Measurements from ENCODE around the gene DPAGT1. TPM values are rescaled to one million over a fixed set of nuclear protein-coding genes. Genes with fewer than 3 reads are reported as not detected.

Gene DPAGT1
- total RNA-seq, 1 experiment from 2014 or later = 41.1 TPM

GRCh38 chr11:119118946-119119345 lies 17.3 kb upstream of the DPAGT1 start:
- BruUV-seq (replicated peaks) = no TSS peak
- CTCF ChIA-PET = interaction anchor here (0.7 kb wide), 1 partner anchor 206 kb away, joined by 5 read pairs; no protein-coding TSS in a partner anchor

DNA sequence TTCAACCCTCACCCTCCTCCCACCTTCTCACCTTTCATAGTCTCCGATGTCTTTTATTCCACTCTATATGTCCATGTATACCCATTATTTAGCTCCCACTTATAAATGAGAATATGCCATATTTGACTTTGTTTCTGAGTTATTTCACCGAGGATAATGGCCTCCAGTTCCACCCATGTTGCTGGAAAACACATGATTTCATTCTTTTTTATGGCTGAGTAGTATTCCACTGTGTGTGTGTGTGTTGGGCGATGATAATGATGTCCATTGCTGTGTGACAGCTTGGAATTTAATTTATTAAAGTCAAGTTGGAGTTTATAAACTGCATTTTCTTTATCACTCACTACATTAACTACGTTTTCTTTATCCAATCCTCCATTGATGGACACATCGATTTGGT lies 16.6 kb upstream of the DPAGT1 start:
- ChIA-PET POLR2A (ENCODE audit: unreplicated experiment) (no interaction called here), CTCF (no interaction called here)
- H3K4me1 ChIP-seq (replicated peaks; ENCODE audit: insufficient read depth) = peaks cover 18% of the 10 kb centered on the region

More at GRCh38 chr11:119118946-119119345, 17.3 kb upstream of the DPAGT1 start:
- Histone ChIP-seq H3F3A (ENCODE audit: insufficient read depth, low read depth) (peaks cover 14% of the 10 kb centered on the region; the same call in 1 of the 2 replicates), H3K27me3 (ENCODE audit: insufficient read depth, low read depth) (no peaks in the 10 kb centered on the region), H3K4me1 (replicated peaks; ENCODE audit: insufficient read depth) (peaks cover 18% of the 10 kb centered on the region), H3K9me3 (ENCODE audit: insufficient read depth, low read depth) (no peaks in the 10 kb centered on the region), H3K4me2 (no peak overlapping the region), H3K27ac (no peak overlapping the region), H3K79me2 (ENCODE audit: low read depth) (peaks cover 22% of the 10 kb centered on the region), H3K36me3 (ENCODE audit: low read depth) (peaks cover 5% of the 10 kb centered on the region; the same call in 1 of the 2 replicates), H3K4me3 (no peak overlapping the region), H3K9me2 (ENCODE audit: insufficient read depth) (no peaks in the 10 kb centered on the region), H4K20me1 (ENCODE audit: insufficient read depth) (peaks cover 7% of the 10 kb centered on the region; the same call in 1 of the 2 replicates), H2AFZ (no peak overlapping the region)
- intact Hi-C loops (cut with micrococcal nuclease; ENCODE audit: unreplicated experiment) = no loop called here
- TF ChIP-seq EZH2 (IDR thresholded peaks at IDR 0.05; ENCODE audit: low read depth) (no peak), CTCF (conservative IDR thresholded peaks at IDR 0.05) (no peak)
- POLR2A ChIA-PET (ENCODE audit: unreplicated experiment) = interaction anchor here (0.6 kb wide), 1 partner anchor 130 kb away, joined by 4 read pairs; no protein-coding TSS in a partner anchor
- no peak for DNase-seq

GRCh38 chr11:119117004-119117706 lies 15.5 kb upstream of the DPAGT1 start:
- Histone ChIP-seq H3K27me3 (ENCODE audit: insufficient read depth, low read depth) (no peaks in the 10 kb centered on the region), H3K9me2 (ENCODE audit: insufficient read depth) (no peaks in the 10 kb centered on the region), H3F3A (ENCODE audit: insufficient read depth, low read depth) (peaks cover 14% of the 10 kb centered on the region; the same call in 1 of the 2 replicates), H2AFZ (no peak overlapping the region), H3K36me3 (ENCODE audit: low read depth) (no peaks in the 10 kb centered on the region), H3K4me2 (no peak overlapping the region), H3K4me3 (no peak overlapping the region), H3K4me1 (replicated peaks; ENCODE audit: insufficient read depth) (peaks cover 12% of the 10 kb centered on the region), H4K20me1 (ENCODE audit: insufficient read depth) (peaks cover 3% of the 10 kb centered on the region; the same call in 1 of the 2 replicates), H3K79me2 (ENCODE audit: low read depth) (peaks cover 7% of the 10 kb centered on the region), H3K27ac (no peak overlapping the region), H3K9me3 (ENCODE audit: insufficient read depth, low read depth) (no peaks in the 10 kb centered on the region)
- DNase-seq = no peak
- intact Hi-C loops (cut with micrococcal nuclease; ENCODE audit: unreplicated experiment) = no loop called here
- no TSS peak for BruUV-seq (replicated peaks)
- ChIA-PET CTCF (no interaction called here), POLR2A (ENCODE audit: unreplicated experiment) (no interaction called here)
- TF ChIP-seq CTCF (conservative IDR thresholded peaks at IDR 0.05) = no peak
- TF ChIP-seq EZH2 (IDR thresholded peaks at IDR 0.05; ENCODE audit: low read depth) = no peak

More for the DNA sequence above, 16.6 kb upstream of the DPAGT1 start:
- no peak overlapping the region for H3K27ac ChIP-seq
- H3K4me2 ChIP-seq = no peak overlapping the region
- no peak overlapping the region for H3K4me3 ChIP-seq
- peaks cover 14% of the 10 kb centered on the region; the same call in 1 of the 2 replicates for H3F3A ChIP-seq (ENCODE audit: insufficient read depth, low read depth)
- H2AFZ ChIP-seq = no peak overlapping the region
- no peak for TF ChIP-seq EZH2 (IDR thresholded peaks at IDR 0.05; ENCODE audit: low read depth)
- no peak for TF ChIP-seq CTCF (conservative IDR thresholded peaks at IDR 0.05)
- H3K27me3 ChIP-seq (ENCODE audit: insufficient read depth, low read depth) = no peaks in the 10 kb centered on the region
- no TSS peak for BruUV-seq (replicated peaks)
- H3K79me2 ChIP-seq (ENCODE audit: low read depth) = peaks cover 18% of the 10 kb centered on the region
- no peak for DNase-seq
- H3K36me3 ChIP-seq (ENCODE audit: low read depth) = no peaks in the 10 kb centered on the region
- H3K9me3 ChIP-seq (ENCODE audit: insufficient read depth, low read depth) = no peaks in the 10 kb centered on the region
- no peaks in the 10 kb centered on the region for H3K9me2 ChIP-seq (ENCODE audit: insufficient read depth)
- peaks cover 7% of the 10 kb centered on the region; the same call in 1 of the 2 replicates for H4K20me1 ChIP-seq (ENCODE audit: insufficient read depth)
- intact Hi-C loops (cut with micrococcal nuclease; ENCODE audit: unreplicated experiment) = no loop called here

Data from PC-9 (cell line).